ENCODE measurements around the gene ETF1. TPM values are rescaled to one million over a fixed set of nuclear protein-coding genes. Genes with fewer than 3 reads are reported as not detected.

Gene ETF1
- total RNA-seq, 1 donor from 2014 or later = 80.9 TPM

DNA sequence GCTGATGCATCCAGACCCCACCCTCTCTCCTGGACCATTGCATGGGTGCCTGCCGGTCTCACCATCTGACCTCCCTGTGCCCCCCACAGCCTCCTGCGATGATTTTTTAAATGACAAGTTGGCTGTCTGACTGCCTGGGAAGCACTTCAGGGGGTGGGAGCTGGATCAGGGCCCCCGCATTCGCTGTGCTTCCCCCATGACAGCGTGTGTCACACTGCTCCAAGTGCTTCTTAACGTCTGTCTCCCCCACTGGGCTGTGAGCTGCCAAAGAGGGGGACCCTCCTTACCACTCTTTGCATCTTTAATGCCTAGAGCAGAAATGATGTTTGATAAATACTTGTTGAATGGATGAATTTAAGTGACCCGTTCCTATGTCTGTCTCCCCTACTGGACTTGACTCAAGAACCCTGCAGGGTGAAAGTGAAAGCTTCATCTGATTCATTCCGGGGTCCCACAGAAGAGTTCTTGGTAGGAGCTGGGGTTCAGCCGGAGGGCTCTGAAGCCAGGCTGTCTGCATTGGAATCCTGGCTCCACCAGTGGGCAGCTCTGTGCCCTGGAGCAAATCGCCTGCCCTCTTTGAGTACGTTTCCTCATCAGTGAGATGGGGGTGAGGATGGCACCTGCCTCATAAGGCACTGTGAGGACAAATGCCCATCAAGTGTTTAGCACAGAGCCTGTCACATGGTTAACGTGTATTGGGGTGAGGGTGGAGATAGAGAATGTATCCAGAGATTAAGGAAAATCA, 85.3 kb downstream of the ETF1 start:
- DNase-seq (no peak), ATAC-seq (ENCODE audit: poor library complexity) (no peak)
- intact Hi-C loops (cut with DNase I) = no loop called here

Other genes starting within 250 kb of the ETF1 start
- 0.16 TPM for gene CDC25C, start 211.4 kb downstream of the ETF1 start, total RNA-seq
- gene FAM53C, start 205.0 kb downstream of the ETF1 start, total RNA-seq = 27.9 TPM
- gene KDM3B, start 190.6 kb downstream of the ETF1 start, total RNA-seq = 36.9 TPM
- 6.1 TPM for gene REEP2, start 104.2 kb downstream of the ETF1 start, total RNA-seq
- gene EGR1, start 77.8 kb downstream of the ETF1 start, total RNA-seq = 6.8 TPM
- 290 TPM for gene HSPA9, start 32.2 kb upstream of the ETF1 start, total RNA-seq
- gene CTNNA1, start 210.2 kb upstream of the ETF1 start, total RNA-seq = 297 TPM

All from Right ventricle myocardium superior (tissue), 1 donor.